ENCODE results near the gene MRTFA.

GRCh38 chr22:40535642-40536041, 100.9 kb downstream of the MRTFA start:
- TF ChIP-seq CTCF (IDR thresholded peaks at IDR 0.05 in 8 of 11, conservative IDR thresholded peaks at IDR 0.05 in 3 of 11) (no peak), POLR2A (IDR thresholded peaks at IDR 0.05) (no peak), POLR2AphosphoS5 (IDR thresholded peaks at IDR 0.05) (no peak)
